Hepatocyte (in vitro differentiated cells): ENCODE results near the gene MAPKAP1. TPM values are rescaled to one million over a fixed set of nuclear protein-coding genes. Genes with fewer than 3 reads are reported as not detected.

Experiments
- DNase-seq: peaks from one replicate; pipeline ENCODE4 v3.0.0-alpha.2; 2016; ENCODE audit warnings: low spot score
- H2AFZ ChIP-seq: fragments of 200-600 bp; sonication (generic); 2 replicates; pipeline ENCODE4 v1.6.0; 2016; ENCODE audit warnings: antibody characterized with exemption, mild to moderate bottlenecking
- H3K27ac ChIP-seq: fragments of 200-600 bp; sonication (generic); 2 replicates; pipeline ENCODE4 v1.5.1; 2016; ENCODE audit warnings: mild to moderate bottlenecking
- H3K27me3 ChIP-seq: fragments of 200-600 bp; sonication (generic); 2 replicates; pipeline ENCODE4 v1.6.1; 2016
- H3K36me3 ChIP-seq: fragments of 200-600 bp; sonication (generic); replicated peaks from 2 replicates; pipeline ENCODE4 v1.5.1; 2016; ENCODE audit warnings: low read depth; ENCODE audit not compliant: insufficient read depth
- H3K4me1 ChIP-seq: fragments of 200-600 bp; sonication (generic); 2 replicates; pipeline ENCODE4 v1.5.1; 2016; ENCODE audit warnings: mild to moderate bottlenecking, moderate library complexity; ENCODE audit not compliant: insufficient read depth
- H3K4me2 ChIP-seq: fragments of 200-600 bp; sonication (generic); 2 replicates; pipeline ENCODE4 v1.6.0; 2016
- H3K4me3 ChIP-seq: fragments of 200-600 bp; sonication (generic); 2 replicates; pipeline ENCODE4 v1.5.1; 2016; ENCODE audit warnings: mild to moderate bottlenecking
- H3K79me2 ChIP-seq: fragments of 200-600 bp; sonication (generic); 2 replicates; pipeline ENCODE4 v1.6.0; 2017; ENCODE audit warnings: mild to moderate bottlenecking
- H3K9me2 ChIP-seq: fragments of 200-600 bp; sonication (generic); replicated peaks from 2 replicates; pipeline ENCODE4 v1.6.0; 2017; ENCODE audit warnings: mild to moderate bottlenecking; ENCODE audit not compliant: insufficient read depth
- H3K9me3 ChIP-seq: fragments of 200-600 bp; sonication (generic); 2 replicates; pipeline ENCODE4 v1.5.1; 2016; ENCODE audit warnings: low read depth, mild to moderate bottlenecking
- H4K20me1 ChIP-seq: fragments of 200-600 bp; sonication (generic); 2 replicates; pipeline ENCODE4 v1.6.0; 2016; ENCODE audit warnings: mild to moderate bottlenecking; ENCODE audit not compliant: insufficient read depth, poor library complexity, severe bottlenecking
- EZH2 ChIP-seq: fragments of 200-600 bp; sonication (generic); IDR thresholded peaks from 2 replicates; pipeline ENCODE4 v1.6.1; 2016; ENCODE audit warnings: antibody characterized with exemption, mild to moderate bottlenecking, borderline replicate concordance
- EZH2phosphoT487 ChIP-seq: fragments of 200-600 bp; sonication (generic); IDR thresholded peaks from one replicate; pipeline ENCODE4 v1.6.1; 2018; ENCODE audit warnings: antibody characterized with exemption, mild to moderate bottlenecking, low read depth, moderate library complexity; ENCODE audit not compliant: unreplicated experiment, severe bottlenecking
- WGBS: methylation state at CpG from one replicate; pipeline ENCODE4 v1.1.6; 2016; ENCODE audit warnings: low lambda C conversion rate; ENCODE audit errors: missing lambda C conversion rate; 5-methylcytosine and 5-hydroxymethylcytosine counted together
- polyA plus RNA-seq: library from polyadenylated mRNA; unstranded; fragments of >200 nt; fragmentation: Nextera tagmentation; extraction: Ambion mirVana; gene quantifications from 2 replicates; pipeline ENCODE4 v1.2.1, GENCODE V29; 2016
- total RNA-seq: library from RNA; depleted of rRNA; stranded (reverse); fragments of >200 nt; gene quantifications from 2 replicates; pipeline ENCODE4 v1.2.3, GENCODE V29; 2014
- TF ChIP-seq, protein P1 (sequence below): fragments of 200-600 bp; sonication (generic); IDR thresholded peaks from 2 replicates; pipeline ENCODE4 v1.5.1; 2016; ENCODE audit warnings: antibody characterized with exemption, mild to moderate bottlenecking; ENCODE audit not compliant: poor library complexity

Gene MAPKAP1
- total and polyA plus RNA-seq, 2 experiments from 2014 or later: 74.5 to 79.4 TPM

DNA sequence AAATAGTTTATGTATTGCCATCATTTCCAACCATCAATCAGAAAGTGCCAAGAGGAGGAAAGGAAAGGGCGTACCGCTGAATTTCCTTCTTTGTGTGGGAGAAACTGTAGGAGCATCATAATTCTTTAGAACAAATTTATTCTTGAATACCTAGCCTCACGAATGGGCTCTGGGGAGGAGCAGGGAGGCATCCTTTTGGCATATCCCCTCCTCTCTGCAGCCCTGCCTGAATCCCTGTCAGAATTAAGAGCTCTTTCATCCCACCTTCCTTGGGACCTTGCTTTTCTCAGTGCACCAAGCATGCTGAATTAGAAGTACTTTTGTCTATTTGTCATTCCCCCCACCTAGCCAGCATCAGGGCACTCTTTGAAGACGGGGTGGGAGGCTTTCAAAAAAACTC lies 189.4 kb downstream of the MAPKAP1 start:
- H3K79me2 ChIP-seq: no peaks in the 10 kb centered on the region
- H3K36me3 ChIP-seq: no peaks in the 10 kb centered on the region
- 95% methylated on average over 4 of the region's 4 CpGs for WGBS
- no peaks in the 10 kb centered on the region for H3K9me2 ChIP-seq
- H3K27ac ChIP-seq: no peak overlapping the region
- TF ChIP-seq EZH2 (no peak), EZH2phosphoT487 (no peak)
- TF ChIP-seq, protein P1, sequence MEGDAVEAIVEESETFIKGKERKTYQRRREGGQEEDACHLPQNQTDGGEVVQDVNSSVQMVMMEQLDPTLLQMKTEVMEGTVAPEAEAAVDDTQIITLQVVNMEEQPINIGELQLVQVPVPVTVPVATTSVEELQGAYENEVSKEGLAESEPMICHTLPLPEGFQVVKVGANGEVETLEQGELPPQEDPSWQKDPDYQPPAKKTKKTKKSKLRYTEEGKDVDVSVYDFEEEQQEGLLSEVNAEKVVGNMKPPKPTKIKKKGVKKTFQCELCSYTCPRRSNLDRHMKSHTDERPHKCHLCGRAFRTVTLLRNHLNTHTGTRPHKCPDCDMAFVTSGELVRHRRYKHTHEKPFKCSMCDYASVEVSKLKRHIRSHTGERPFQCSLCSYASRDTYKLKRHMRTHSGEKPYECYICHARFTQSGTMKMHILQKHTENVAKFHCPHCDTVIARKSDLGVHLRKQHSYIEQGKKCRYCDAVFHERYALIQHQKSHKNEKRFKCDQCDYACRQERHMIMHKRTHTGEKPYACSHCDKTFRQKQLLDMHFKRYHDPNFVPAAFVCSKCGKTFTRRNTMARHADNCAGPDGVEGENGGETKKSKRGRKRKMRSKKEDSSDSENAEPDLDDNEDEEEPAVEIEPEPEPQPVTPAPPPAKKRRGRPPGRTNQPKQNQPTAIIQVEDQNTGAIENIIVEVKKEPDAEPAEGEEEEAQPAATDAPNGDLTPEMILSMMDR: no peak
- no peaks in the 10 kb centered on the region for H3K27me3 ChIP-seq
- H3K4me3 ChIP-seq: no peak overlapping the region
- H3K4me1 ChIP-seq: peaks cover 7% of the 10 kb centered on the region
- H3K4me2 ChIP-seq: no peak overlapping the region
- no peaks in the 10 kb centered on the region for H3K9me3 ChIP-seq
- H4K20me1 ChIP-seq: peaks cover 2% of the 10 kb centered on the region
- H2AFZ ChIP-seq: no peak overlapping the region
- DNase-seq: no peak

DNA sequence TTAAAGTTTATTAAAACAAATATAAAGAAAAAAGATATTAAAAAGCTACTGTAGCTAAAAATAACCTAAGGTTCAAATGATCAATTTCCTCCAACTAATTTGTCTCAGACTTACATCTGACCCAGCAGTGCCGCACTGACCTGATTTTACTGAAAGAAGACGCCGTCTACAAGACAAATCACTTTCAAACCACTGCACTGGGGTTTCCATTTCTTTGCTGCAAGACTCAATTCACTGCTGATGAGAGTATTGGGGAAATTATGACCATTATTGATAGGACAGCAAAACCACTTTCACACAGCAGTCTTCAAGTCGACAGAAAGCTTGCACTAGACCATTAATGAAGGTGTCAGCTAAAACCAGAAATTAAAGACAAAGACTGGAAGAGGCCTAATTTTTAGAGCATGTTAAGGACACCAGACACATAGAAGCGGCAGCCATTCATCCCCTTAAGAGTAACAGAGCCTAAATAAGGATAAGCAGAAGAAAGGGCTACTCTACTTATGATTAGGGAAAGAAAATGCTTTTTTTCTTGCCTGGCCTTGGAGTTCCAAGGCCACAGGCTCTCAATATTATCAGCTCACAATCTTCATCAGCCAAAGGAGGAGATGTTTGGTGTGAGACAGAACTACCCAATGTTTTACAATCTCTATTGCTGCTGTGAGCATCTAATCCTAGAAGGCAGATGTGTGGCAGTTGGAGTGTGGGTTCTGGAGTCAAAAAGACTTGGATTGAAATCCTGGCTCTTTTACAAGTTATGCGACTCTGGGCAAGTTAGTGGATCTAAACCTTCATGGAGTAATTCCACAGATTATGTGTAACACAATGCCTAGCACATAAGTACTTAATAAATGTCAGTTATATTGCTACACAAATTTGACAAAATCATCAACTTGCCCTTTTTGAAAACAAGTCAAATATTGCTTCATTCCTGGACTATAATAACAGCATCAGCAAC lies 190.7 kb downstream of the MAPKAP1 start:
- Histone ChIP-seq H4K20me1 (peaks cover 2% of the 10 kb centered on the region), H3K36me3 (no peaks in the 10 kb centered on the region), H3K9me3 (no peaks in the 10 kb centered on the region), H3K4me1 (peaks cover 9% of the 10 kb centered on the region), H3K4me2 (no peak overlapping the region), H3K27me3 (no peaks in the 10 kb centered on the region), H3K79me2 (no peaks in the 10 kb centered on the region), H2AFZ (no peak overlapping the region), H3K9me2 (no peaks in the 10 kb centered on the region), H3K4me3 (no peak overlapping the region), H3K27ac (no peak overlapping the region)
- no peak for DNase-seq
- TF ChIP-seq EZH2: no peak
- TF ChIP-seq, protein P1: no peak
- TF ChIP-seq EZH2phosphoT487: no peak
- 84% methylated on average over 6 of the region's 6 CpGs for WGBS

DNA sequence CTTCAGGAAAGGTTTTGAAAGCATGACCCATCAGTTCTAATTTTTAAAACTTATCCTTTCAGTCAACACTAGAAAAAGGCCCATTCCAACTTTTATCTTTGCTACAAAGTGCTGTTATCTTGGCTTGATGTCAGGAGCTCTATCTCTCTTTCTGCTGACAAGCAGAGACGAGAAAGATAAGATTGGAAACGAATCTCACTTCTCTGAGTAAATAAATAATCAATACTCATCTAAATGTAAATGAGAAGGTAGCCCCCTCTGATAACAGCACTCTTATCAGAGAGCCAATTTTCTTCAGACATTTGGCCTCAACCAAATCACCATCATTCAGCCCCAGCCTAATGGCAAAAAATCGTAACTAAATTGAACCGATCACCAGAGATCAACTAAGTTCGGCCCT lies 191.7 kb downstream of the MAPKAP1 start:
- TF ChIP-seq, protein P1: no peak
- TF ChIP-seq EZH2: no peak
- TF ChIP-seq EZH2phosphoT487: no peak
- H3K27me3 ChIP-seq: no peaks in the 10 kb centered on the region
- peaks cover 9% of the 10 kb centered on the region for H3K4me1 ChIP-seq
- 44% methylated on average over 5 of the region's 5 CpGs for WGBS
- no peaks in the 10 kb centered on the region for H3K79me2 ChIP-seq
- no peak for DNase-seq
- no peak overlapping the region for H2AFZ ChIP-seq
- no peak overlapping the region for H3K4me3 ChIP-seq
- no peak overlapping the region for H3K4me2 ChIP-seq
- no peak overlapping the region for H3K27ac ChIP-seq
- no peaks in the 10 kb centered on the region for H3K36me3 ChIP-seq
- no peaks in the 10 kb centered on the region for H3K9me2 ChIP-seq
- peaks cover 2% of the 10 kb centered on the region for H4K20me1 ChIP-seq
- no peaks in the 10 kb centered on the region for H3K9me3 ChIP-seq
